ENCODE data around the gene CLASRP. TPM values are rescaled to one million over a fixed set of nuclear protein-coding genes. Genes with fewer than 3 reads are reported as not detected.

CLASRP gene
- total RNA-seq, 2 experiments from 2014 or later = 142 to 166 TPM

GRCh38 chr19:45023048-45023447 is 15.8 kb upstream of the CLASRP start:
- DNase-seq (ENCODE audit: low spot score) = no peak
- Histone ChIP-seq H3K4me3 (ENCODE audit: low read depth, low read length, poor library complexity, severe bottlenecking) (no peak overlapping the region), H3K36me3 (ENCODE audit: insufficient read depth, low read length) (peaks cover 66% of the 10 kb centered on the region), H4K20me1 (ENCODE audit: insufficient read depth, low read length) (no peaks in the 10 kb centered on the region), H3K79me2 (ENCODE audit: insufficient read depth, low read depth, low read length) (peaks cover 8% of the 10 kb centered on the region; the same call in 1 of the 2 replicates), H2AFZ (ENCODE audit: low read length) (no peak overlapping the region), H3K4me2 (ENCODE audit: low read length) (no peak overlapping the region), H3K9me2 (ENCODE audit: insufficient read depth, low read length) (no peaks in the 10 kb centered on the region), H3K4me1 (ENCODE audit: insufficient read depth, low read length, poor library complexity, severe bottlenecking) (peaks cover 14% of the 10 kb centered on the region), H3K9me3 (ENCODE audit: low read length) (no peaks in the 10 kb centered on the region), H3K27ac (ENCODE audit: low read depth, low read length, poor library complexity, severe bottlenecking) (no peak overlapping the region)
- intact Hi-C loops (cut with micrococcal nuclease; ENCODE audit: unreplicated experiment) = no loop called here
- ChIA-PET CTCF (ENCODE audit: unreplicated experiment) (no interaction called here), POLR2A (no interaction called here)
- TF ChIP-seq EZH2phosphoT487 (IDR thresholded peaks at IDR 0.05; ENCODE audit: borderline replicate concordance, low read depth, low read length) (no peak), CTCF (conservative IDR thresholded peaks at IDR 0.05; ENCODE audit: low read length) (no peak)
- no TSS peak for BruUV-seq (replicated peaks)

- Histone ChIP-seq H3K36me3 (ENCODE audit: insufficient read depth, low read length) (peaks cover 72% of the 10 kb centered on the region), H4K20me1 (ENCODE audit: insufficient read depth, low read length) (no peaks in the 10 kb centered on the region), H3K27ac (ENCODE audit: low read depth, low read length, poor library complexity, severe bottlenecking) (no peak overlapping the region), H2AFZ (ENCODE audit: low read length) (no peak overlapping the region), H3K79me2 (ENCODE audit: insufficient read depth, low read depth, low read length) (no peaks in the 10 kb centered on the region), H3K9me3 (ENCODE audit: low read length) (no peaks in the 10 kb centered on the region), H3K9me2 (ENCODE audit: insufficient read depth, low read length) (no peaks in the 10 kb centered on the region), H3K4me1 (ENCODE audit: insufficient read depth, low read length, poor library complexity, severe bottlenecking) (no peaks in the 10 kb centered on the region), H3K4me3 (ENCODE audit: low read depth, low read length, poor library complexity, severe bottlenecking) (no peak overlapping the region), H3K4me2 (ENCODE audit: low read length) (no peak overlapping the region)
- CTCF ChIA-PET (ENCODE audit: unreplicated experiment) = no interaction called here
- intact Hi-C loops (cut with micrococcal nuclease; ENCODE audit: unreplicated experiment) = no loop called here
- BruUV-seq (replicated peaks) = no TSS peak
- POLR2A ChIA-PET = no interaction called here
- TF ChIP-seq CTCF (conservative IDR thresholded peaks at IDR 0.05; ENCODE audit: low read length) (no peak), EZH2phosphoT487 (IDR thresholded peaks at IDR 0.05; ENCODE audit: borderline replicate concordance, low read depth, low read length) (no peak)
- no peak for DNase-seq (ENCODE audit: low spot score)
Observed at GRCh38 chr19:45025264-45025663, 13.6 kb upstream of the CLASRP start.

GRCh38 chr19:45027371-45027770 is 11.5 kb upstream of the CLASRP start:
- Histone ChIP-seq H3K27ac (ENCODE audit: low read depth, low read length, poor library complexity, severe bottlenecking) (no peak overlapping the region), H4K20me1 (ENCODE audit: insufficient read depth, low read length) (no peaks in the 10 kb centered on the region), H3K9me2 (ENCODE audit: insufficient read depth, low read length) (no peaks in the 10 kb centered on the region), H3K4me3 (ENCODE audit: low read depth, low read length, poor library complexity, severe bottlenecking) (no peak overlapping the region), H3K4me2 (ENCODE audit: low read length) (no peak overlapping the region), H3K4me1 (ENCODE audit: insufficient read depth, low read length, poor library complexity, severe bottlenecking) (no peaks in the 10 kb centered on the region), H3K9me3 (ENCODE audit: low read length) (no peaks in the 10 kb centered on the region), H2AFZ (ENCODE audit: low read length) (no peak overlapping the region), H3K36me3 (ENCODE audit: insufficient read depth, low read length) (peaks cover 75% of the 10 kb centered on the region), H3K79me2 (ENCODE audit: insufficient read depth, low read depth, low read length) (no peaks in the 10 kb centered on the region)
- no peak for TF ChIP-seq EZH2phosphoT487 (IDR thresholded peaks at IDR 0.05; ENCODE audit: borderline replicate concordance, low read depth, low read length)
- TF ChIP-seq CTCF (conservative IDR thresholded peaks at IDR 0.05; ENCODE audit: low read length) = no peak
- BruUV-seq (replicated peaks) = no TSS peak
- POLR2A ChIA-PET = interaction anchor here (0.6 to 0.8 kb wide), 2 partner anchors 90 to 649 kb away, joined by 6 read pairs; no protein-coding TSS in a partner anchor
- CTCF ChIA-PET (ENCODE audit: unreplicated experiment) = no interaction called here
- intact Hi-C loops (cut with micrococcal nuclease; ENCODE audit: unreplicated experiment) = no loop called here
- no peak for DNase-seq (ENCODE audit: low spot score)
